Nephron (organoid): ENCODE measurements around the gene PTH2.
A peak's percentile ranks its signal among the peaks of the same experiment; 100 is the strongest.

Experiments used
- H3K27ac Mint-ChIP-seq, 3 experiments: 2 replicates each; pipeline ENCODE4 v1.8.0; 2020; ENCODE audit warnings: mixed read lengths in 3 of 3, mild to moderate bottlenecking in 2 of 3, moderate library complexity in 1 of 3
- H3K27me3 Mint-ChIP-seq: 2 replicates; pipeline ENCODE4 v1.8.0; 2021; ENCODE audit warnings: low read depth, mild to moderate bottlenecking, moderate library complexity, mixed read lengths
- H3K36me3 Mint-ChIP-seq: 2 replicates; pipeline ENCODE4 v1.8.0; 2020; ENCODE audit warnings: low read depth, mixed read lengths
- H3K4me1 Mint-ChIP-seq: 2 replicates; pipeline ENCODE4 v1.8.0; 2020; ENCODE audit warnings: mixed read lengths
- H3K4me3 Mint-ChIP-seq, 3 experiments: 2 replicates each; pipeline ENCODE4 v1.8.0; 2020; ENCODE audit warnings: mild to moderate bottlenecking in 3 of 3, mixed read lengths in 3 of 3, moderate library complexity in 2 of 3
- H3K9me3 Mint-ChIP-seq: 2 replicates; pipeline ENCODE4 v1.8.0; 2020; ENCODE audit warnings: mixed read lengths
- CTCF ChIP-seq, 3 experiments: fragments of 200-600 bp; sonication (generic); IDR thresholded peaks; one replicate each; pipeline ENCODE4 v1.5.0; 2021; ENCODE audit warnings: antibody characterized with exemption in 3 of 3; ENCODE audit not compliant: unreplicated experiment in 3 of 3

PTH2 gene

DNA sequence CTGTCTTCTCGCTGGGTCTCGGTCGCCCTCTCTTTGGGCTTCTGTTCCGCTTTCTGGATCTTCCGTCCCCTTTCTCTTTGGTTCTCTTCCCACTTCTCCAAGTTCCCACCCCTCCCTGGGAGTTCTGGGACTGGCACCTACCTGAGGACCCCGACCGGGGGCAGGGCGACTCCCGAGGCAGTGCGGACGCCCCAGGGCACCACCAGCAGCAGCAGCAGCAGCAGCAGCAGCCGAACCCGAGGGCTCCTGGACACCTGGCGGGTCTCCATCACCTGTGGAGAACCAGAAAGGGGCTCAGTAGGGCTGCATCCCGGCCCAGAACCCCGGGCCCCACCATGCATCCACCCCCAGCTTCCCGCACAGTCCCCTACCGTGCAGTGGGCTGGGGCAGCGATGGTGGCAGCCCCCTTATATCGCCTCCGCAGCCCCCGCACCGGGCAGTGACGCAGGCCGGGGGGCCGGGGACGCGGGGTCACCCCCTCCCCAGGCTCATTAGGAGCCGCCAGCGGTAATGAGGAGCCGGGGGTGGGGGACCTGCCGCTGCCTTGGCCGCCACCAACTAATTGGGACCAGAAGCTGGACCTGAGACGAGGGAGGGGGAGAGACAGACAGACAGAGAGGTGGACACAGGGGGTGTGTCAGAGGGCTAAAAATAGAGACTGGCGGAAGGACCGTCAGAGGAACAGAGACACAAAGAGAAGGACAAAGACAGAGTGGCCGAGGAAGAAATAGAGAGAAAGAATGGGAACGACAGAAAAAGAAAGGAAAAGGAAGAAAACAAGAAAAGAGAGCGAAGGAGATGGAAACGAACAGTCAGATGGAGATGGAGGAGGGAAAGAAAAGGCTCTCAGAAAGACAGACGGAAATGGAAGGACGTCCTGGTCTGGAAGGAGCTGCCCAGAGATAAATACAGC lies at the start of gene PTH2:
Gene PTH2 (minus strand): TSS at position 371 of the 914 bp plus-strand sequence. CDS start 102 bp downstream, at position 269.
- H3K9me3 Mint-ChIP-seq: peaks cover 3% of the 10 kb centered on the region

DNA sequence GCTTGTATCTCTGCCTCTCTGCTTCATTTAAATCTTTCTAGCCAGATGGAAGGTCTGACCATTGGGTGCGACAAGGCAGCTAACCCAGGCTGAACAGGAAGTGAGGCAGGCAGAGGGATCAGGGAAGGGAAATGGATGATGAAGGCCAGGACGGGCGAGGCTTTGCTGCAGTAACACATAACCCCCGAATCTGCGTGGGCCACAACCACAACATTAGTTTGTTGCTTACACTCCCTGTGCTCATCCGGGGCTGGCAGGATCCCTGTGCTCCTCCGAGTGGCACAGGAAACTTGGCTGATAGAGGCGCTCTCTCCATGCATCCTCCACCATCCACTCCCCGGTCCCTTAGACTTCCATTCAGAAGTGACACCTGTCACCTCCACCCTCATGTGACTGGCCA lies 49.7 kb upstream of the PTH2 start:
- no peak overlapping the region for H3K27ac Mint-ChIP-seq

More for the DNA sequence above, at the start of gene PTH2:
- H3K4me1 Mint-ChIP-seq: peaks cover 46% of the 10 kb centered on the region
- peak within 1 kb of the TSS in 1 of 3 experiments; percentile 8 for H3K27ac Mint-ChIP-seq
- peaks cover 100% of the 10 kb centered on the region for H3K27me3 Mint-ChIP-seq
- no peaks in the 10 kb centered on the region for H3K36me3 Mint-ChIP-seq
- H3K4me3 Mint-ChIP-seq: peak within 1 kb of the TSS; percentile 67 to 75 (median 70)
- TF ChIP-seq CTCF (IDR thresholded peaks at IDR 0.05; ENCODE audit: unreplicated experiment in 3 of 3): no peak

GRCh38 chr19:49470615-49470978 lies 47.4 kb upstream of the PTH2 start:
- TF ChIP-seq CTCF (IDR thresholded peaks at IDR 0.05; ENCODE audit: unreplicated experiment in 3 of 3): no peak
- Mint-ChIP-seq H3K36me3 (peaks cover 8% of the 10 kb centered on the region), H3K27ac (no peak overlapping the region), H3K4me3 (no peak overlapping the region), H3K9me3 (no peaks in the 10 kb centered on the region), H3K4me1 (peaks cover 5% of the 10 kb centered on the region), H3K27me3 (peaks cover 5% of the 10 kb centered on the region)

More for the DNA sequence above, 49.7 kb upstream of the PTH2 start:
- H3K9me3 Mint-ChIP-seq: no peaks in the 10 kb centered on the region
- peaks cover 5% of the 10 kb centered on the region for H3K27me3 Mint-ChIP-seq
- TF ChIP-seq CTCF (IDR thresholded peaks at IDR 0.05; ENCODE audit: unreplicated experiment in 3 of 3): no peak
- peaks cover 9% of the 10 kb centered on the region for H3K4me1 Mint-ChIP-seq
- H3K4me3 Mint-ChIP-seq: peak overlapping the region; percentile 50 to 77 (median 74)
- H3K36me3 Mint-ChIP-seq: peaks cover 8% of the 10 kb centered on the region

- Mint-ChIP-seq H3K27ac (no peak overlapping the region), H3K4me1 (peaks cover 1% of the 10 kb centered on the region), H3K4me3 (no peak overlapping the region), H3K9me3 (no peaks in the 10 kb centered on the region), H3K36me3 (peaks cover 8% of the 10 kb centered on the region), H3K27me3 (peaks cover 5% of the 10 kb centered on the region)
- TF ChIP-seq CTCF (IDR thresholded peaks at IDR 0.05; ENCODE audit: unreplicated experiment in 3 of 3): no peak
Measured at GRCh38 chr19:49469828-49470614, 46.8 kb upstream of the PTH2 start.

DNA sequence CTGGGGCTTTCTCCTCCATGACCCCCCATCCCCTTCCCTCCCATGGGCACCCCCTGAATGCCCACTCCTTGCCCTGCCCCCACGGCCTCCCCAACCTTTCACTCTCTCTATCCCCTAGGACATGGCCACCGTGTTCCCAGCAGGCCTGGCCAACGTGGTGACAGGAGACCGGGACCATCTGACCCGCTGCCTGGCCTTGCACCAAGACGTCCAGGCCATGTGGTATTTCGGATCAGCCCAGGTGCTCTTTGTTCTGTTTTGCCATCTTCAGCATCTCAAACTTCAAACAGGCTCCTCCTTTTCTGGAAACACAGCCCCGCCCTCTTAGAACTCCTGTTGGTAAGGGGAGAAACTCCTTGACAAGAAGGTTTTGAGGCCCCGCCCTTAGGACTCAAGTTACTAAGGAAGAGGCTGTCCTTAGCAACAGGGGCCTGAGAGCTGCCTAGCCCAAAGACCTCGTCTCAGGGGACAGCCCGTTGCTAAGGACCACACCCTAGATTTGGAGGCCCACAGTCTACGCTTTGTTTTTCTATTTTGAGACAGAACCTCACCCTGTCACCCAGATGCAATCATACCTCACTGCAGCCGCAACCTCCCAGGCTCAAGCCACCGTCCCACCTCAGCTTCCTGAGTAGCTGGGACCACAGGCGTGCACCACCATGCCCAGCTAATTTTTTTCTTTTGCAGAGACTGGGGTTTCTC lies 45.7 kb upstream of the PTH2 start:
- Mint-ChIP-seq H3K27me3 (no peaks in the 10 kb centered on the region), H3K9me3 (no peaks in the 10 kb centered on the region), H3K27ac (peak overlapping the region in 2 of 3 experiments; percentile 32 to 84), H3K4me1 (no peaks in the 10 kb centered on the region), H3K4me3 (no peak overlapping the region), H3K36me3 (peaks cover 8% of the 10 kb centered on the region)
- no peak for TF ChIP-seq CTCF (IDR thresholded peaks at IDR 0.05; ENCODE audit: unreplicated experiment in 3 of 3)
